GM23338 (cell line): Measurements from ENCODE around the gene ARHGAP30. TPM values are rescaled to one million over a fixed set of nuclear protein-coding genes. Genes with fewer than 3 reads are reported as not detected.

Source experiments
- JUNB ChIP-seq: IDR thresholded peaks from one replicate; pipeline ENCODE4 v1.6.1; 2016; ENCODE audit warnings: antibody characterized with exemption; ENCODE audit not compliant: unreplicated experiment
- STAT1 ChIP-seq: IDR thresholded peaks from one replicate; pipeline ENCODE4 v1.6.1; 2016; ENCODE audit warnings: antibody characterized with exemption; ENCODE audit not compliant: unreplicated experiment
- polyA plus RNA-seq: library from polyadenylated mRNA; unstranded; fragments of >200 nt; fragmentation: Nextera tagmentation; extraction: Ambion mirVana; gene quantifications from 2 replicates; pipeline ENCODE4 v1.2.1, GENCODE V29; 2016
- total RNA-seq: library from RNA; depleted of rRNA; stranded (reverse); fragments of >200 nt; shearing (Covaris generic); gene quantifications from 2 replicates; pipeline ENCODE4 v1.2.3, GENCODE V29; 2014
- TF ChIP-seq, protein P1 (sequence below): IDR thresholded peaks from one replicate; pipeline ENCODE4 v1.6.1; 2018; ENCODE audit warnings: antibody characterized with exemption; ENCODE audit not compliant: unreplicated experiment
- TF ChIP-seq, protein P2 (sequence below): fragments of 250-450 bp; sonication (Bioruptor Pico); IDR thresholded peaks from 2 replicates; pipeline ENCODE4 v1.5.0; 2020; ENCODE audit warnings: mild to moderate bottlenecking, moderate library complexity

Gene ARHGAP30
- total and polyA plus RNA-seq, 2 experiments from 2014 or later = 0.45 TPM; not detected in 1

GRCh38 chr1:161021970-161022353, 47.7 kb downstream of the ARHGAP30 start (continued):
- TF ChIP-seq, protein P1, sequence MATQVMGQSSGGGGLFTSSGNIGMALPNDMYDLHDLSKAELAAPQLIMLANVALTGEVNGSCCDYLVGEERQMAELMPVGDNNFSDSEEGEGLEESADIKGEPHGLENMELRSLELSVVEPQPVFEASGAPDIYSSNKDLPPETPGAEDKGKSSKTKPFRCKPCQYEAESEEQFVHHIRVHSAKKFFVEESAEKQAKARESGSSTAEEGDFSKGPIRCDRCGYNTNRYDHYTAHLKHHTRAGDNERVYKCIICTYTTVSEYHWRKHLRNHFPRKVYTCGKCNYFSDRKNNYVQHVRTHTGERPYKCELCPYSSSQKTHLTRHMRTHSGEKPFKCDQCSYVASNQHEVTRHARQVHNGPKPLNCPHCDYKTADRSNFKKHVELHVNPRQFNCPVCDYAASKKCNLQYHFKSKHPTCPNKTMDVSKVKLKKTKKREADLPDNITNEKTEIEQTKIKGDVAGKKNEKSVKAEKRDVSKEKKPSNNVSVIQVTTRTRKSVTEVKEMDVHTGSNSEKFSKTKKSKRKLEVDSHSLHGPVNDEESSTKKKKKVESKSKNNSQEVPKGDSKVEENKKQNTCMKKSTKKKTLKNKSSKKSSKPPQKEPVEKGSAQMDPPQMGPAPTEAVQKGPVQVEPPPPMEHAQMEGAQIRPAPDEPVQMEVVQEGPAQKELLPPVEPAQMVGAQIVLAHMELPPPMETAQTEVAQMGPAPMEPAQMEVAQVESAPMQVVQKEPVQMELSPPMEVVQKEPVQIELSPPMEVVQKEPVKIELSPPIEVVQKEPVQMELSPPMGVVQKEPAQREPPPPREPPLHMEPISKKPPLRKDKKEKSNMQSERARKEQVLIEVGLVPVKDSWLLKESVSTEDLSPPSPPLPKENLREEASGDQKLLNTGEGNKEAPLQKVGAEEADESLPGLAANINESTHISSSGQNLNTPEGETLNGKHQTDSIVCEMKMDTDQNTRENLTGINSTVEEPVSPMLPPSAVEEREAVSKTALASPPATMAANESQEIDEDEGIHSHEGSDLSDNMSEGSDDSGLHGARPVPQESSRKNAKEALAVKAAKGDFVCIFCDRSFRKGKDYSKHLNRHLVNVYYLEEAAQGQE = no peak
- TF ChIP-seq JUNB = no peak
- no peak for TF ChIP-seq STAT1
- TF ChIP-seq, protein P2, sequence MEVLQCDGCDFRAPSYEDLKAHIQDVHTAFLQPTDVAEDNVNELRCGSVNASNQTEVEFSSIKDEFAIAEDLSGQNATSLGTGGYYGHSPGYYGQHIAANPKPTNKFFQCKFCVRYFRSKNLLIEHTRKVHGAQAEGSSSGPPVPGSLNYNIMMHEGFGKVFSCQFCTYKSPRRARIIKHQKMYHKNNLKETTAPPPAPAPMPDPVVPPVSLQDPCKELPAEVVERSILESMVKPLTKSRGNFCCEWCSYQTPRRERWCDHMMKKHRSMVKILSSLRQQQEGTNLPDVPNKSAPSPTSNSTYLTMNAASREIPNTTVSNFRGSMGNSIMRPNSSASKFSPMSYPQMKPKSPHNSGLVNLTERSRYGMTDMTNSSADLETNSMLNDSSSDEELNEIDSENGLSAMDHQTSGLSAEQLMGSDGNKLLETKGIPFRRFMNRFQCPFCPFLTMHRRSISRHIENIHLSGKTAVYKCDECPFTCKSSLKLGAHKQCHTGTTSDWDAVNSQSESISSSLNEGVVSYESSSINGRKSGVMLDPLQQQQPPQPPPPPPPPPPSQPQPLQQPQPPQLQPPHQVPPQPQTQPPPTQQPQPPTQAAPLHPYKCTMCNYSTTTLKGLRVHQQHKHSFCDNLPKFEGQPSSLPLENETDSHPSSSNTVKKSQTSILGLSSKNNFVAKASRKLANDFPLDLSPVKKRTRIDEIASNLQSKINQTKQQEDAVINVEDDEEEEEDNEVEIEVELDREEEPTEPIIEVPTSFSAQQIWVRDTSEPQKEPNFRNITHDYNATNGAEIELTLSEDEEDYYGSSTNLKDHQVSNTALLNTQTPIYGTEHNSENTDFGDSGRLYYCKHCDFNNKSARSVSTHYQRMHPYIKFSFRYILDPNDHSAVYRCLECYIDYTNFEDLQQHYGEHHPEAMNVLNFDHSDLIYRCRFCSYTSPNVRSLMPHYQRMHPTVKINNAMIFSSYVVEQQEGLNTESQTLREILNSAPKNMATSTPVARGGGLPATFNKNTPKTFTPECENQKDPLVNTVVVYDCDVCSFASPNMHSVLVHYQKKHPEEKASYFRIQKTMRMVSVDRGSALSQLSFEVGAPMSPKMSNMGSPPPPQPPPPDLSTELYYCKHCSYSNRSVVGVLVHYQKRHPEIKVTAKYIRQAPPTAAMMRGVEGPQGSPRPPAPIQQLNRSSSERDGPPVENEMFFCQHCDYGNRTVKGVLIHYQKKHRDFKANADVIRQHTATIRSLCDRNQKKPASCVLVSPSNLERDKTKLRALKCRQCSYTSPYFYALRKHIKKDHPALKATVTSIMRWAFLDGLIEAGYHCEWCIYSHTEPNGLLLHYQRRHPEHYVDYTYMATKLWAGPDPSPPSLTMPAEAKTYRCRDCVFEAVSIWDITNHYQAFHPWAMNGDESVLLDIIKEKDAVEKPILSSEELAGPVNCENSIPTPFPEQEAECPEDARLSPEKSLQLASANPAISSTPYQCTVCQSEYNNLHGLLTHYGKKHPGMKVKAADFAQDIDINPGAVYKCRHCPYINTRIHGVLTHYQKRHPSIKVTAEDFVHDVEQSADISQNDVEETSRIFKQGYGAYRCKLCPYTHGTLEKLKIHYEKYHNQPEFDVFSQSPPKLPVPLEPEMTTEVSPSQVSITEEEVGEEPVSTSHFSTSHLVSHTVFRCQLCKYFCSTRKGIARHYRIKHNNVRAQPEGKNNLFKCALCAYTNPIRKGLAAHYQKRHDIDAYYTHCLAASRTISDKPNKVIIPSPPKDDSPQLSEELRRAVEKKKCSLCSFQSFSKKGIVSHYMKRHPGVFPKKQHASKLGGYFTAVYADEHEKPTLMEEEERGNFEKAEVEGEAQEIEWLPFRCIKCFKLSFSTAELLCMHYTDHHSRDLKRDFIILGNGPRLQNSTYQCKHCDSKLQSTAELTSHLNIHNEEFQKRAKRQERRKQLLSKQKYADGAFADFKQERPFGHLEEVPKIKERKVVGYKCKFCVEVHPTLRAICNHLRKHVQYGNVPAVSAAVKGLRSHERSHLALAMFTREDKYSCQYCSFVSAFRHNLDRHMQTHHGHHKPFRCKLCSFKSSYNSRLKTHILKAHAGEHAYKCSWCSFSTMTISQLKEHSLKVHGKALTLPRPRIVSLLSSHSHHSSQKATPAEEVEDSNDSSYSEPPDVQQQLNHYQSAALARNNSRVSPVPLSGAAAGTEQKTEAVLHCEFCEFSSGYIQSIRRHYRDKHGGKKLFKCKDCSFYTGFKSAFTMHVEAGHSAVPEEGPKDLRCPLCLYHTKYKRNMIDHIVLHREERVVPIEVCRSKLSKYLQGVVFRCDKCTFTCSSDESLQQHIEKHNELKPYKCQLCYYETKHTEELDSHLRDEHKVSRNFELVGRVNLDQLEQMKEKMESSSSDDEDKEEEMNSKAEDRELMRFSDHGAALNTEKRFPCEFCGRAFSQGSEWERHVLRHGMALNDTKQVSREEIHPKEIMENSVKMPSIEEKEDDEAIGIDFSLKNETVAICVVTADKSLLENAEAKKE = no peak
